ENCODE data around the gene XKR3.
"Not testable (repeated sequence)": the region's sequence is repeated elsewhere in the genome, so short reads cannot be mapped to it uniquely, and the experiment has no call there.

Gene XKR3

GRCh38 chr22:16803255-16803917 is 21.8 kb downstream of the XKR3 start:
- no peaks in the 10 kb centered on the region for H3K27me3 ChIP-seq
- no peak overlapping the region for H3K27ac ChIP-seq
- TF ChIP-seq CTCF (IDR thresholded peaks at IDR 0.05), result no peak
- no peak overlapping the region for H3K4me3 ChIP-seq (ENCODE audit: low read depth in 1 of 2, low read length in 1 of 2)
- no peaks in the 10 kb centered on the region for H3K9me3 ChIP-seq
- no peaks in the 10 kb centered on the region for H3K36me3 ChIP-seq
- no peaks in the 10 kb centered on the region for H3K4me1 ChIP-seq (ENCODE audit: control insufficient read depth in 1 of 2, insufficient read depth in 1 of 2, low read depth in 1 of 2, low read length in 1 of 2)

GRCh38 chr22:16801571-16801970 is 23.6 kb downstream of the XKR3 start:
- Histone ChIP-seq H3K27me3 (no peaks in the 10 kb centered on the region), H3K4me1 (ENCODE audit: control insufficient read depth in 1 of 2, insufficient read depth in 1 of 2, low read depth in 1 of 2, low read length in 1 of 2) (no peaks in the 10 kb centered on the region), H3K36me3 (no peaks in the 10 kb centered on the region), H3K27ac (no peak overlapping the region), H3K9me3 (no peaks in the 10 kb centered on the region), H3K4me3 (ENCODE audit: low read depth in 1 of 2, low read length in 1 of 2) (no peak overlapping the region)
- no peak for TF ChIP-seq CTCF (IDR thresholded peaks at IDR 0.05)

GRCh38 chr22:16801088-16801487 is 24.1 kb downstream of the XKR3 start:
- Histone ChIP-seq H3K9me3 (no peaks in the 10 kb centered on the region), H3K27me3 (no peaks in the 10 kb centered on the region), H3K27ac (no peak overlapping the region), H3K36me3 (no peaks in the 10 kb centered on the region), H3K4me1 (ENCODE audit: control insufficient read depth in 1 of 2, insufficient read depth in 1 of 2, low read depth in 1 of 2, low read length in 1 of 2) (no peaks in the 10 kb centered on the region), H3K4me3 (ENCODE audit: low read depth in 1 of 2, low read length in 1 of 2) (no peak overlapping the region)
- no peak for TF ChIP-seq CTCF (IDR thresholded peaks at IDR 0.05)

- no peak overlapping the region for H3K27ac ChIP-seq
- H3K36me3 ChIP-seq, result no peaks in the 10 kb centered on the region
- no peaks in the 10 kb centered on the region for H3K4me1 ChIP-seq (ENCODE audit: control insufficient read depth in 1 of 2, insufficient read depth in 1 of 2, low read depth in 1 of 2, low read length in 1 of 2)
- H3K4me3 ChIP-seq (ENCODE audit: low read depth in 1 of 2, low read length in 1 of 2), result no peak overlapping the region
- TF ChIP-seq CTCF (IDR thresholded peaks at IDR 0.05), result no peak
- H3K27me3 ChIP-seq, result no peaks in the 10 kb centered on the region
- H3K9me3 ChIP-seq, result no peaks in the 10 kb centered on the region
These were observed 24.9 kb downstream of the XKR3 start for GRCh38 chr22:16800358-16800757.

GRCh38 chr22:16795504-16795903 is 29.7 kb downstream of the XKR3 start:
- not testable (repeated sequence) for H3K36me3 ChIP-seq; H3K27me3 ChIP-seq; H3K27ac ChIP-seq; H3K9me3 ChIP-seq; H3K4me1 ChIP-seq (ENCODE audit: control insufficient read depth in 1 of 2, insufficient read depth in 1 of 2, low read depth in 1 of 2, low read length in 1 of 2); H3K4me3 ChIP-seq (ENCODE audit: low read depth in 1 of 2, low read length in 1 of 2)

GRCh38 chr22:16793831-16794230 is 31.4 kb downstream of the XKR3 start:
- H3K27ac ChIP-seq, result no peak overlapping the region
- TF ChIP-seq CTCF (IDR thresholded peaks at IDR 0.05), result no peak

More at GRCh38 chr22:16793831-16794230, 31.4 kb downstream of the XKR3 start:
- Histone ChIP-seq H3K4me1 (ENCODE audit: control insufficient read depth in 1 of 2, insufficient read depth in 1 of 2, low read depth in 1 of 2, low read length in 1 of 2) (no peaks in the 10 kb centered on the region), H3K4me3 (ENCODE audit: low read depth in 1 of 2, low read length in 1 of 2) (no peak overlapping the region), H3K36me3 (no peaks in the 10 kb centered on the region), H3K27me3 (no peaks in the 10 kb centered on the region), H3K9me3 (no peaks in the 10 kb centered on the region)
